GM23248 (cell line): ENCODE results near the gene ZNF425. TPM values are rescaled to one million over a fixed set of nuclear protein-coding genes. Genes with fewer than 3 reads are reported as not detected.

Experiments used
- DNase-seq: peaks from one replicate; pipeline ENCODE4 v3.0.0-alpha.2; 2015
- H2AFZ ChIP-seq: fragments of 200-600 bp; sonication (generic); 2 replicates; pipeline ENCODE4 v1.6.1; 2016; ENCODE audit warnings: antibody characterized with exemption
- H3F3A ChIP-seq: fragments of 200-600 bp; sonication (generic); 2 replicates; pipeline ENCODE4 v1.6.1; 2016; ENCODE audit warnings: mild to moderate bottlenecking, antibody characterized with exemption, mixed run types; ENCODE audit not compliant: insufficient read depth
- H3K27ac ChIP-seq: fragments of 200-600 bp; sonication (generic); 2 replicates; pipeline ENCODE4 v1.5.1; 2016; ENCODE audit warnings: mild to moderate bottlenecking
- H3K27me3 ChIP-seq: fragments of 200-600 bp; sonication (generic); replicated peaks from 2 replicates; pipeline ENCODE4 v1.6.1; 2016; ENCODE audit warnings: mild to moderate bottlenecking; ENCODE audit not compliant: insufficient read depth
- H3K36me3 ChIP-seq: fragments of 200-600 bp; sonication (generic); 2 replicates; pipeline ENCODE4 v1.6.1; 2016; ENCODE audit warnings: low read depth, mild to moderate bottlenecking
- H3K4me1 ChIP-seq: fragments of 200-600 bp; sonication (generic); 2 replicates; pipeline ENCODE4 v1.6.1; 2016; ENCODE audit warnings: mild to moderate bottlenecking; ENCODE audit not compliant: insufficient read depth
- H3K4me2 ChIP-seq: fragments of 200-600 bp; sonication (generic); one replicate; pipeline ENCODE4 v1.6.1; 2016; ENCODE audit warnings: mild to moderate bottlenecking; ENCODE audit not compliant: unreplicated experiment
- H3K4me3 ChIP-seq: fragments of 200-600 bp; sonication (generic); 2 replicates; pipeline ENCODE4 v1.5.1; 2016; ENCODE audit warnings: mild to moderate bottlenecking
- H3K79me2 ChIP-seq: fragments of 200-600 bp; sonication (generic); 2 replicates; pipeline ENCODE4 v1.6.1; 2016; ENCODE audit warnings: mild to moderate bottlenecking; ENCODE audit not compliant: insufficient read depth
- H3K9ac ChIP-seq: fragments of 200-600 bp; sonication (generic); 2 replicates; pipeline ENCODE4 v1.6.1; 2016; ENCODE audit warnings: mild to moderate bottlenecking
- H3K9me2 ChIP-seq: fragments of 200-600 bp; sonication (generic); 2 replicates; pipeline ENCODE4 v1.6.1; 2016; ENCODE audit warnings: mixed run types, mild to moderate bottlenecking, moderate library complexity; ENCODE audit not compliant: insufficient read depth
- H3K9me3 ChIP-seq: fragments of 200-600 bp; sonication (generic); one replicate; pipeline ENCODE4 v1.6.1; 2017; ENCODE audit warnings: low read depth
- H4K20me1 ChIP-seq: fragments of 200-600 bp; sonication (generic); 2 replicates; pipeline ENCODE4 v1.6.0; 2016; ENCODE audit not compliant: insufficient read depth
- EZH2 ChIP-seq: fragments of 200-600 bp; sonication (generic); IDR thresholded peaks from 2 replicates; pipeline ENCODE4 v1.6.1; 2018; ENCODE audit warnings: antibody characterized with exemption, mild to moderate bottlenecking; ENCODE audit not compliant: insufficient read depth, poor library complexity, severe bottlenecking
- EZH2phosphoT487 ChIP-seq: fragments of 200-600 bp; sonication (generic); IDR thresholded peaks from 2 replicates; pipeline ENCODE4 v1.6.1; 2018; ENCODE audit warnings: antibody characterized with exemption, moderate library complexity, mild to moderate bottlenecking, low read depth; ENCODE audit not compliant: insufficient read depth
- WGBS, 2 experiments: methylation state at CpG; one replicate each; pipeline ENCODE4 v1.1.6; 2015 to 2017; ENCODE audit warnings: low lambda C conversion rate in 2 of 2, low coverage in 1 of 2; ENCODE audit errors: missing lambda C conversion rate in 2 of 2; 5-methylcytosine and 5-hydroxymethylcytosine counted together
- in situ Hi-C: fragments of 300-500 bp; cut with MboI; formaldehyde crosslinking; loops from 2 replicates; pipeline ENCODE4 v1.15.0; 2020
- polyA plus RNA-seq: library from polyadenylated mRNA; unstranded; fragments of >200 nt; fragmentation: Nextera tagmentation; extraction: Ambion mirVana; gene quantifications from 2 replicates; pipeline ENCODE4 v1.2.1, GENCODE V29; 2016
- total RNA-seq: library from RNA; depleted of rRNA; stranded (reverse); fragments of >200 nt; shearing (Covaris generic); gene quantifications from 2 replicates; pipeline ENCODE4 v1.2.3, GENCODE V29; 2014

ZNF425 gene
- total and polyA plus RNA-seq, 2 experiments from 2014 or later = 3.8 to 3.9 TPM

- in situ Hi-C loops = no loop called here
- H3K27me3 ChIP-seq = no peaks in the 10 kb centered on the region
- no peak overlapping the region for H3K9ac ChIP-seq
- no peaks in the 10 kb centered on the region for H3K9me3 ChIP-seq
- H3K4me2 ChIP-seq = no peak overlapping the region
- H4K20me1 ChIP-seq = no peaks in the 10 kb centered on the region
- H3K79me2 ChIP-seq = no peaks in the 10 kb centered on the region
- no peak for DNase-seq
- WGBS, 2 experiments = 95 to 97% methylated on average over 34 to 35 of the region's 35 CpGs
- H3K27ac ChIP-seq = no peak overlapping the region
- H3K4me3 ChIP-seq = no peak overlapping the region
- no peaks in the 10 kb centered on the region for H3K9me2 ChIP-seq
- no peaks in the 10 kb centered on the region for H3K4me1 ChIP-seq
- no peaks in the 10 kb centered on the region for H3K36me3 ChIP-seq
- H3F3A ChIP-seq = peaks cover 3% of the 10 kb centered on the region; the same call in 1 of the 2 replicates
- H2AFZ ChIP-seq = no peak overlapping the region
- TF ChIP-seq EZH2 (no peak), EZH2phosphoT487 (no peak)
Measured at GRCh38 chr7:149104214-149104613, 21.9 kb downstream of the ZNF425 start.

DNA sequence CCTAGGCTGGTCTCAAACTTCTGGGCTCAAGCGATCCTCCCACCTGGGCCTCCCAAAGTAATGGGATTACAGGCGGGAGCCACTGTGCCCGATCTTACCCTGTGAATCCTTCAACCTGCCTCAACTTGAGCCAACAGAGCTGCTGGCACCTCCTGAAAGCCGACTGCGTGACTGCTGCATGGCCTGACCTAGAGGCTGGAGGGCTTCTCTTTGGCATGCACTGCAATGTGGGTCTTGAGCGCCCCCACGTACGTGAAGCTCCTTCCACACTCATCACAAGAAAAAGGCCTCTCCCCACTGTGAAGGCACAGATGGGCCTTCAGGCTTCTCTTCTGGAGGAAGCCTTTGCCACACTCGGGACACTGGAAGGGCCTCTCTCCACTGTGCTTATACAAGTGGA is 22.7 kb downstream of the ZNF425 start:
- Histone ChIP-seq H3K4me3 (no peak overlapping the region), H3K4me2 (no peak overlapping the region), H2AFZ (no peak overlapping the region), H3K9me2 (no peaks in the 10 kb centered on the region), H3K27ac (no peak overlapping the region), H3K27me3 (no peaks in the 10 kb centered on the region), H3K36me3 (no peaks in the 10 kb centered on the region), H3F3A (peaks cover 3% of the 10 kb centered on the region; the same call in 1 of the 2 replicates), H3K4me1 (no peaks in the 10 kb centered on the region), H4K20me1 (no peaks in the 10 kb centered on the region), H3K9ac (no peak overlapping the region), H3K9me3 (no peaks in the 10 kb centered on the region), H3K79me2 (no peaks in the 10 kb centered on the region)
- in situ Hi-C loops = no loop called here
- TF ChIP-seq EZH2phosphoT487 = no peak
- no peak for TF ChIP-seq EZH2
- DNase-seq = no peak
- WGBS, 2 experiments = 98% methylated on average over 9 of the region's 9 CpGs

- no peaks in the 10 kb centered on the region for H3K27me3 ChIP-seq
- H3F3A ChIP-seq = peaks cover 3% of the 10 kb centered on the region; the same call in 1 of the 2 replicates
- 36 to 60% methylated on average over 1 of the region's 1 CpG for WGBS, 2 experiments
- DNase-seq = no peak
- H3K9me2 ChIP-seq = no peaks in the 10 kb centered on the region
- no peak overlapping the region for H3K9ac ChIP-seq
- no peaks in the 10 kb centered on the region for H4K20me1 ChIP-seq
- H3K9me3 ChIP-seq = no peaks in the 10 kb centered on the region
- H3K27ac ChIP-seq = no peak overlapping the region
- H2AFZ ChIP-seq = no peak overlapping the region
- H3K79me2 ChIP-seq = no peaks in the 10 kb centered on the region
- no peak for TF ChIP-seq EZH2phosphoT487
- TF ChIP-seq EZH2 = no peak
- H3K4me1 ChIP-seq = 0 out of 2 replicates have a peak, but pooled peaks cover under 1% of the 10 kb centered on the region
- in situ Hi-C loops = no loop called here
- no peaks in the 10 kb centered on the region for H3K36me3 ChIP-seq
- H3K4me2 ChIP-seq = no peak overlapping the region
- no peak overlapping the region for H3K4me3 ChIP-seq
Measured at GRCh38 chr7:149102666-149103065, 23.5 kb downstream of the ZNF425 start.

GRCh38 chr7:149100821-149101220 is 25.3 kb downstream of the ZNF425 start:
- no peaks in the 10 kb centered on the region for H3K9me2 ChIP-seq
- no peaks in the 10 kb centered on the region for H4K20me1 ChIP-seq
- no peak for DNase-seq
- WGBS, 2 experiments = 83 to 88% methylated on average over 2 of the region's 2 CpGs
- no peak overlapping the region for H2AFZ ChIP-seq
- TF ChIP-seq EZH2phosphoT487 (no peak), EZH2 (no peak)
- 0 out of 2 replicates have a peak, but pooled peaks cover 7% of the 10 kb centered on the region for H3K4me1 ChIP-seq
- no peaks in the 10 kb centered on the region for H3K36me3 ChIP-seq
- in situ Hi-C loops = no loop called here
- no peak overlapping the region for H3K9ac ChIP-seq
- H3K9me3 ChIP-seq = no peaks in the 10 kb centered on the region
- H3K4me2 ChIP-seq = no peak overlapping the region
- peaks cover 3% of the 10 kb centered on the region; the same call in 1 of the 2 replicates for H3F3A ChIP-seq
- no peaks in the 10 kb centered on the region for H3K27me3 ChIP-seq
- H3K27ac ChIP-seq = no peak overlapping the region
- H3K79me2 ChIP-seq = no peaks in the 10 kb centered on the region
- no peak overlapping the region for H3K4me3 ChIP-seq

DNA sequence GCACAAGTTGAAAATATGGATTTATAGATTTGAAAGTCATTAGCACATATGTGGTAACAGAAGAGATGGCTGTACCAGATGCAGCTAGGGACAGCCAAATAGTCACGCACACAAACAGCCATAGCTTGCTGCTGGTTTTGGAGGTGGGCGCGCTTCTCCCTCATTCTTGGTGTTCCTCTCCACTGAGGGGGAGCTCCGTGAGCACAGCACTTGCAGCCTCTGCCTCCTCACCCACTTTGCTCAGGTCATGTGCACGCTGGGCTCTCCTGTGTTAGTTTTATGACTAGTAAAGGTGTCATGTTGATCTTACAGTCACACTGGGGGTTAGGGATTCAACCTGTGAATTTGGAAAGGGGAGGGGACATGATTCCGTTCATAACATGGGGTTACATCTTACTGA is 27.1 kb downstream of the ZNF425 start:
- Histone ChIP-seq H3K4me3 (no peak overlapping the region), H3K79me2 (no peaks in the 10 kb centered on the region), H3K9me2 (no peaks in the 10 kb centered on the region), H3K36me3 (no peaks in the 10 kb centered on the region), H4K20me1 (no peaks in the 10 kb centered on the region), H2AFZ (no peak overlapping the region), H3K9ac (no peak overlapping the region), H3K4me2 (no peak overlapping the region), H3K9me3 (no peaks in the 10 kb centered on the region), H3K27me3 (no peaks in the 10 kb centered on the region), H3K4me1 (0 out of 2 replicates have a peak, but pooled peaks cover 7% of the 10 kb centered on the region), H3K27ac (no peak overlapping the region), H3F3A (peaks cover 3% of the 10 kb centered on the region; the same call in 1 of the 2 replicates)
- TF ChIP-seq EZH2phosphoT487 (no peak), EZH2 (no peak)
- in situ Hi-C loops = no loop called here
- WGBS, 2 experiments = 82 to 83% methylated on average over 6 of the region's 6 CpGs
- DNase-seq = no peak
